ENCODE measurements around the gene RAET1E.
"Not testable (repeated sequence)": the region's sequence is repeated elsewhere in the genome, so short reads cannot be mapped to it uniquely, and the experiment has no call there.

GRCh38 chr6:149947533-149947932 lies 49.6 kb upstream of the RAET1E start:
- TF ChIP-seq, protein P1, sequence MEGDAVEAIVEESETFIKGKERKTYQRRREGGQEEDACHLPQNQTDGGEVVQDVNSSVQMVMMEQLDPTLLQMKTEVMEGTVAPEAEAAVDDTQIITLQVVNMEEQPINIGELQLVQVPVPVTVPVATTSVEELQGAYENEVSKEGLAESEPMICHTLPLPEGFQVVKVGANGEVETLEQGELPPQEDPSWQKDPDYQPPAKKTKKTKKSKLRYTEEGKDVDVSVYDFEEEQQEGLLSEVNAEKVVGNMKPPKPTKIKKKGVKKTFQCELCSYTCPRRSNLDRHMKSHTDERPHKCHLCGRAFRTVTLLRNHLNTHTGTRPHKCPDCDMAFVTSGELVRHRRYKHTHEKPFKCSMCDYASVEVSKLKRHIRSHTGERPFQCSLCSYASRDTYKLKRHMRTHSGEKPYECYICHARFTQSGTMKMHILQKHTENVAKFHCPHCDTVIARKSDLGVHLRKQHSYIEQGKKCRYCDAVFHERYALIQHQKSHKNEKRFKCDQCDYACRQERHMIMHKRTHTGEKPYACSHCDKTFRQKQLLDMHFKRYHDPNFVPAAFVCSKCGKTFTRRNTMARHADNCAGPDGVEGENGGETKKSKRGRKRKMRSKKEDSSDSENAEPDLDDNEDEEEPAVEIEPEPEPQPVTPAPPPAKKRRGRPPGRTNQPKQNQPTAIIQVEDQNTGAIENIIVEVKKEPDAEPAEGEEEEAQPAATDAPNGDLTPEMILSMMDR (conservative IDR thresholded peaks at IDR 0.05; ENCODE audit: low read depth in 2 of 2), result not testable (repeated sequence)
- not testable (repeated sequence) for TF ChIP-seq STAT1, EZH2phosphoT487 (IDR thresholded peaks at IDR 0.05; ENCODE audit: unreplicated experiment)
